HepG2 (cell line): ENCODE results near the gene ZNF217. TPM values are rescaled to one million over a fixed set of nuclear protein-coding genes. Genes with fewer than 3 reads are reported as not detected.

Experiments
- BCL6 ChIP-seq: IDR thresholded peaks from 2 replicates; pipeline ENCODE4 v1.6.1; 2016; ENCODE audit warnings: missing genetic modification reagents, missing compliant biosample characterization
- CBX1 ChIP-seq: IDR thresholded peaks from one replicate; pipeline ENCODE4 v1.6.1; 2016; ENCODE audit warnings: antibody characterized with exemption, low read depth
- HCFC1 ChIP-seq: fragments of 150-350 bp; IDR thresholded peaks from 2 replicates; pipeline ENCODE4 v1.6.1; 2014; ENCODE audit warnings: low read depth, low read length
- HMG20B ChIP-seq: conservative IDR thresholded peaks from 2 replicates; pipeline ENCODE4 v1.6.1; 2016; ENCODE audit warnings: missing genetic modification reagents, missing compliant biosample characterization
- HOXA7 ChIP-seq: sonication (generic); formaldehyde crosslinking; IDR thresholded peaks from 2 replicates; pipeline ENCODE4 v1.8.1; 2022; ENCODE audit warnings: mild to moderate bottlenecking, missing genetic modification reagents, moderate library complexity
- KMT2A ChIP-seq: sonication (generic); formaldehyde crosslinking; IDR thresholded peaks from 2 replicates; pipeline ENCODE4 v1.4.0; 2020; ENCODE audit warnings: missing genetic modification reagents
- MEIS1 ChIP-seq: sonication (generic); formaldehyde crosslinking; IDR thresholded peaks from 2 replicates; pipeline ENCODE4 v1.9.0; 2021; ENCODE audit warnings: mild to moderate bottlenecking, missing genetic modification reagents, moderate library complexity, borderline replicate concordance
- MLLT10 ChIP-seq: sonication (generic); formaldehyde crosslinking; IDR thresholded peaks from 2 replicates; pipeline ENCODE4 v1.4.0; 2020; ENCODE audit warnings: missing genetic modification reagents
- MTA3 ChIP-seq: sonication (generic); formaldehyde crosslinking; IDR thresholded peaks from 2 replicates; pipeline ENCODE4 v1.4.0; 2020; ENCODE audit warnings: missing genetic modification reagents
- PHF21A ChIP-seq: sonication (generic); formaldehyde crosslinking; IDR thresholded peaks from 2 replicates; pipeline ENCODE4 v1.5.0; 2020; ENCODE audit warnings: mild to moderate bottlenecking, missing genetic modification reagents
- PHF5A ChIP-seq: IDR thresholded peaks from one replicate; pipeline ENCODE4 v1.6.1; 2018; ENCODE audit warnings: low read depth, missing genetic modification reagents; ENCODE audit not compliant: unreplicated experiment
- PHF8 ChIP-seq: sonication (generic); formaldehyde crosslinking; IDR thresholded peaks from 2 replicates; pipeline ENCODE4 v1.5.0; 2020; ENCODE audit warnings: missing genetic modification reagents
- REPIN1 ChIP-seq: sonication (generic); formaldehyde crosslinking; IDR thresholded peaks from 2 replicates; pipeline ENCODE4 v1.8.0; 2022; ENCODE audit warnings: missing genetic modification reagents, low read depth, mild to moderate bottlenecking, borderline replicate concordance
- SMAD3 ChIP-seq: sonication (generic); formaldehyde crosslinking; IDR thresholded peaks from 2 replicates; pipeline ENCODE4 v1.4.0; 2020; ENCODE audit warnings: missing genetic modification reagents
- YEATS2 ChIP-seq: sonication (generic); formaldehyde crosslinking; IDR thresholded peaks from 2 replicates; pipeline ENCODE4 v1.4.0; 2020; ENCODE audit warnings: missing genetic modification reagents, borderline replicate concordance
- ZBTB42 ChIP-seq: sonication (generic); formaldehyde crosslinking; IDR thresholded peaks from 2 replicates; pipeline ENCODE4 v1.5.0; 2020; ENCODE audit warnings: mild to moderate bottlenecking, missing genetic modification reagents
- ZFX ChIP-seq: sonication (generic); formaldehyde crosslinking; IDR thresholded peaks from 2 replicates; pipeline ENCODE4 v1.4.0; 2020; ENCODE audit warnings: mild to moderate bottlenecking, low read depth, missing genetic modification reagents, moderate library complexity
- ZNF703 ChIP-seq: sonication (generic); formaldehyde crosslinking; IDR thresholded peaks from 2 replicates; pipeline ENCODE4 v1.5.1; 2020; ENCODE audit warnings: missing genetic modification reagents, mild to moderate bottlenecking, moderate library complexity, borderline replicate concordance
- ZNF720 ChIP-seq: sonication (generic); formaldehyde crosslinking; IDR thresholded peaks from 2 replicates; pipeline ENCODE4 v1.4.0; 2020; ENCODE audit warnings: missing genetic modification reagents
- polyA plus RNA-seq, 8 experiments: library from polyadenylated mRNA; depleted of rRNA in 3 of 8; stranded (reverse) in 7 of 8; unstranded in 1 of 8; fragments of >200 nt; fragmentation: Illumina TruSeq in 4 of 8; extraction: Trizol in 4 of 8; gene quantifications; 2 replicates each; pipeline versions ENCODE4 v1.2.1 to v1.2.3, GENCODE V29; 2011 to 2016; ENCODE audit warnings: low read depth in 4 of 8, missing spikeins in 1 of 8, mixed read lengths in 1 of 8; ENCODE audit not compliant: insufficient read depth in 1 of 8
- total RNA-seq, 5 experiments: library from RNA; depleted of rRNA; stranded (reverse); fragments of >200 nt; fragmentation: Illumina TruSeq; extraction: Trizol; gene quantifications; 2 replicates each; pipeline ENCODE4 v1.2.3, GENCODE V29; 2016; ENCODE audit warnings: low read depth in 1 of 5
- TF ChIP-seq, protein P1 (sequence below): sonication (generic); formaldehyde crosslinking; IDR thresholded peaks from 2 replicates; pipeline ENCODE4 v1.4.0; 2020; ENCODE audit warnings: missing genetic modification reagents, borderline replicate concordance
- TF ChIP-seq, protein P2 (sequence below): sonication (generic); formaldehyde crosslinking; IDR thresholded peaks from 2 replicates; pipeline ENCODE4 v1.4.0; 2020; ENCODE audit warnings: missing genetic modification reagents, borderline replicate concordance
- TF ChIP-seq, protein P3 (sequence below): sonication (generic); formaldehyde crosslinking; IDR thresholded peaks from 2 replicates; pipeline ENCODE4 v1.9.0; 2021; ENCODE audit warnings: missing genetic modification reagents, borderline replicate concordance
- TF ChIP-seq, protein P4 (sequence below): IDR thresholded peaks from 2 replicates; pipeline ENCODE4 v1.6.1; 2016; ENCODE audit warnings: missing genetic modification reagents, missing compliant biosample characterization

Gene ZNF217
- total and polyA plus RNA-seq, 2 of the 13 experiments (the other 11 are each of a cell fraction or from before 2014, with no cell fraction given): 22.3 to 29.8 TPM

DNA sequence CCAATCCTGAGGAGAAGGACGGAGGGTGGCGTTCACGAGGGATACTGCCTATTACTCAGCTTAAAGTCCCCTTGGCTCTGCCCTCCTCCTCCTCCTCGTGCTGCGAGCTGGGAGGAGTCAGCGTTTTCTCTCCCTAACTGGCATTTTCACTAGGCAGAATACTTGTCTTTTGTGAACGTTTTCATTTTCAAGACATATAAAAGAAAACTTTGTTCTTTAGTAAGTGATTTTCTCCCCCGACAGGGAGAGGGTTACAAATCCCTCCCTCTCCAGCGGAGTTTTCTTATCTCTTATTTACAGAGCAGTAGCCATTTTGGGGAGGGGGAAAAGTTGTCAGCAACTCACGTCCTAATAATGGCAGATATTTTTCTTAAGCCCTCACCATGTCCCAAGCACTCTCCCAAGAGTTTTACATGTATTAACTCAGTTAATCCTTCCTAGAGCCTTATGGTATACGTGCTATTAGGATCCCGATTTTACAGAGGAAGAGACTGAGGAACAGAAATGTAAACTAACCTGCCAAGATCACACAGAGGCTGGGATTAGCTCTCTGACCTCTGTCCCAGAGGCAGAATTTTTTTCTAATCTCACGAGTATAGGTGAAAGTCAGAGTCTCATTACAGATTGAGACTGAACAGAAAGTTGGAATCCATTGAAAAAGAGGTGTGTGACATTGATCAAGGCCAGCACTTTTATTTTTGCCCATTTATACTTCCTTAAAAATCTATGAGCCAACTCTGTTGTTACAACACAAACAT lies 30.0 kb upstream of the ZNF217 start (continued):
- TF ChIP-seq, protein P1, sequence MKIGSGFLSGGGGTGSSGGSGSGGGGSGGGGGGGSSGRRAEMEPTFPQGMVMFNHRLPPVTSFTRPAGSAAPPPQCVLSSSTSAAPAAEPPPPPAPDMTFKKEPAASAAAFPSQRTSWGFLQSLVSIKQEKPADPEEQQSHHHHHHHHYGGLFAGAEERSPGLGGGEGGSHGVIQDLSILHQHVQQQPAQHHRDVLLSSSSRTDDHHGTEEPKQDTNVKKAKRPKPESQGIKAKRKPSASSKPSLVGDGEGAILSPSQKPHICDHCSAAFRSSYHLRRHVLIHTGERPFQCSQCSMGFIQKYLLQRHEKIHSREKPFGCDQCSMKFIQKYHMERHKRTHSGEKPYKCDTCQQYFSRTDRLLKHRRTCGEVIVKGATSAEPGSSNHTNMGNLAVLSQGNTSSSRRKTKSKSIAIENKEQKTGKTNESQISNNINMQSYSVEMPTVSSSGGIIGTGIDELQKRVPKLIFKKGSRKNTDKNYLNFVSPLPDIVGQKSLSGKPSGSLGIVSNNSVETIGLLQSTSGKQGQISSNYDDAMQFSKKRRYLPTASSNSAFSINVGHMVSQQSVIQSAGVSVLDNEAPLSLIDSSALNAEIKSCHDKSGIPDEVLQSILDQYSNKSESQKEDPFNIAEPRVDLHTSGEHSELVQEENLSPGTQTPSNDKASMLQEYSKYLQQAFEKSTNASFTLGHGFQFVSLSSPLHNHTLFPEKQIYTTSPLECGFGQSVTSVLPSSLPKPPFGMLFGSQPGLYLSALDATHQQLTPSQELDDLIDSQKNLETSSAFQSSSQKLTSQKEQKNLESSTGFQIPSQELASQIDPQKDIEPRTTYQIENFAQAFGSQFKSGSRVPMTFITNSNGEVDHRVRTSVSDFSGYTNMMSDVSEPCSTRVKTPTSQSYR (CRISPR knock-in tag): peak; percentile 70; the same call in 1 of the 2 replicates
- no peak for TF ChIP-seq ZNF703 (CRISPR knock-in tag)
- TF ChIP-seq CBX1: peak; percentile 6
- TF ChIP-seq ZNF720: no peak
- TF ChIP-seq, protein P2, sequence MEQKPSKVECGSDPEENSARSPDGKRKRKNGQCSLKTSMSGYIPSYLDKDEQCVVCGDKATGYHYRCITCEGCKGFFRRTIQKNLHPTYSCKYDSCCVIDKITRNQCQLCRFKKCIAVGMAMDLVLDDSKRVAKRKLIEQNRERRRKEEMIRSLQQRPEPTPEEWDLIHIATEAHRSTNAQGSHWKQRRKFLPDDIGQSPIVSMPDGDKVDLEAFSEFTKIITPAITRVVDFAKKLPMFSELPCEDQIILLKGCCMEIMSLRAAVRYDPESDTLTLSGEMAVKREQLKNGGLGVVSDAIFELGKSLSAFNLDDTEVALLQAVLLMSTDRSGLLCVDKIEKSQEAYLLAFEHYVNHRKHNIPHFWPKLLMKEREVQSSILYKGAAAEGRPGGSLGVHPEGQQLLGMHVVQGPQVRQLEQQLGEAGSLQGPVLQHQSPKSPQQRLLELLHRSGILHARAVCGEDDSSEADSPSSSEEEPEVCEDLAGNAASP (CRISPR knock-in tag): peak; percentile 52
- peak; percentile 47; the same call in 1 of the 2 replicates for TF ChIP-seq PHF8 (CRISPR knock-in tag)
- no peak; the same call in 1 of the 2 replicates for TF ChIP-seq HCFC1
- peak; percentile 83 for TF ChIP-seq PHF5A
- TF ChIP-seq ZFX (CRISPR knock-in tag): peak; percentile 43; the same call in 1 of the 2 replicates
- TF ChIP-seq, protein P3, sequence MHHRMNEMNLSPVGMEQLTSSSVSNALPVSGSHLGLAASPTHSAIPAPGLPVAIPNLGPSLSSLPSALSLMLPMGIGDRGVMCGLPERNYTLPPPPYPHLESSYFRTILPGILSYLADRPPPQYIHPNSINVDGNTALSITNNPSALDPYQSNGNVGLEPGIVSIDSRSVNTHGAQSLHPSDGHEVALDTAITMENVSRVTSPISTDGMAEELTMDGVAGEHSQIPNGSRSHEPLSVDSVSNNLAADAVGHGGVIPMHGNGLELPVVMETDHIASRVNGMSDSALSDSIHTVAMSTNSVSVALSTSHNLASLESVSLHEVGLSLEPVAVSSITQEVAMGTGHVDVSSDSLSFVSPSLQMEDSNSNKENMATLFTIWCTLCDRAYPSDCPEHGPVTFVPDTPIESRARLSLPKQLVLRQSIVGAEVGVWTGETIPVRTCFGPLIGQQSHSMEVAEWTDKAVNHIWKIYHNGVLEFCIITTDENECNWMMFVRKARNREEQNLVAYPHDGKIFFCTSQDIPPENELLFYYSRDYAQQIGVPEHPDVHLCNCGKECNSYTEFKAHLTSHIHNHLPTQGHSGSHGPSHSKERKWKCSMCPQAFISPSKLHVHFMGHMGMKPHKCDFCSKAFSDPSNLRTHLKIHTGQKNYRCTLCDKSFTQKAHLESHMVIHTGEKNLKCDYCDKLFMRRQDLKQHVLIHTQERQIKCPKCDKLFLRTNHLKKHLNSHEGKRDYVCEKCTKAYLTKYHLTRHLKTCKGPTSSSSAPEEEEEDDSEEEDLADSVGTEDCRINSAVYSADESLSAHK (CRISPR knock-in tag): no peak
- TF ChIP-seq MEIS1 (CRISPR knock-in tag): no peak; the same call in 1 of the 2 replicates
- TF ChIP-seq HMG20B (CRISPR knock-in tag): 0 out of 2 replicates have a peak, but pooled peaks have one; percentile 54
- peak; percentile 40 for TF ChIP-seq BCL6 (CRISPR knock-in tag)
- no peak for TF ChIP-seq MTA3 (CRISPR knock-in tag)
- TF ChIP-seq MLLT10: no peak
- TF ChIP-seq REPIN1: peak; percentile 81; the same call in 1 of the 2 replicates
- peak; percentile 64; the same call in 1 of the 2 replicates for TF ChIP-seq ZBTB42
- TF ChIP-seq PHF21A: no peak; the same call in none of the 2 replicates
- 0 out of 2 replicates have a peak, but pooled peaks have one; percentile 22 for TF ChIP-seq SMAD3 (CRISPR knock-in tag)
- TF ChIP-seq HOXA7 (CRISPR knock-in tag): no peak
- TF ChIP-seq YEATS2: peak; percentile 72; the same call in 1 of the 2 replicates
- TF ChIP-seq, protein P4, sequence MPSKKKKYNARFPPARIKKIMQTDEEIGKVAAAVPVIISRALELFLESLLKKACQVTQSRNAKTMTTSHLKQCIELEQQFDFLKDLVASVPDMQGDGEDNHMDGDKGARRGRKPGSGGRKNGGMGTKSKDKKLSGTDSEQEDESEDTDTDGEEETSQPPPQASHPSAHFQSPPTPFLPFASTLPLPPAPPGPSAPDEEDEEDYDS: peak; percentile 86
- TF ChIP-seq KMT2A (CRISPR knock-in tag): peak; percentile 57; the same call in 1 of the 2 replicates
